ENCODE measurements around the gene SYCE3.

DNA sequence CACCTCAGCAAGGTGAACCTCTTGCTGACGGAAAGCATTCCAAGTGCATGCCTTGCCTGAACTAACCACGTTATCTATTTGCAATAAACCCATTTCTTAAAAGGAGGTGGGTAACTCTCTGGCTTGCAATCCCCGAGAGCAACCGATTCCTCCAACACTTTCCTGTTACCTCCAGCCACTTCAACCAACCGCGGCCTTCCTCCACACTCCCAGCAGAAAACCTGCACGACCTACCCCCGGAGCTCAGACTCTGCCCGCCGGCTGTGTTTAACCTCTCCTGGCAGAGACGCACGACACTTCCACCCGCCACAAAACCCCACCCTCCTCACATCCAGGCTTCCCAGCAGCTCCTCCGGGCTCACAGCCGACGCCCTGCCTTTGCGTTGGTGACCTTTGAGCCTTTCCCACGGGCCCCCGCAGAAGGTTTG lies 38.0 kb downstream of the SYCE3 start:
- TF ChIP-seq, protein P1, sequence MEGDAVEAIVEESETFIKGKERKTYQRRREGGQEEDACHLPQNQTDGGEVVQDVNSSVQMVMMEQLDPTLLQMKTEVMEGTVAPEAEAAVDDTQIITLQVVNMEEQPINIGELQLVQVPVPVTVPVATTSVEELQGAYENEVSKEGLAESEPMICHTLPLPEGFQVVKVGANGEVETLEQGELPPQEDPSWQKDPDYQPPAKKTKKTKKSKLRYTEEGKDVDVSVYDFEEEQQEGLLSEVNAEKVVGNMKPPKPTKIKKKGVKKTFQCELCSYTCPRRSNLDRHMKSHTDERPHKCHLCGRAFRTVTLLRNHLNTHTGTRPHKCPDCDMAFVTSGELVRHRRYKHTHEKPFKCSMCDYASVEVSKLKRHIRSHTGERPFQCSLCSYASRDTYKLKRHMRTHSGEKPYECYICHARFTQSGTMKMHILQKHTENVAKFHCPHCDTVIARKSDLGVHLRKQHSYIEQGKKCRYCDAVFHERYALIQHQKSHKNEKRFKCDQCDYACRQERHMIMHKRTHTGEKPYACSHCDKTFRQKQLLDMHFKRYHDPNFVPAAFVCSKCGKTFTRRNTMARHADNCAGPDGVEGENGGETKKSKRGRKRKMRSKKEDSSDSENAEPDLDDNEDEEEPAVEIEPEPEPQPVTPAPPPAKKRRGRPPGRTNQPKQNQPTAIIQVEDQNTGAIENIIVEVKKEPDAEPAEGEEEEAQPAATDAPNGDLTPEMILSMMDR (IDR thresholded peaks at IDR 0.05) = no peak
- no peak for TF ChIP-seq ZFX (IDR thresholded peaks at IDR 0.05; ENCODE audit: borderline replicate concordance)
